Ishikawa (cell line): Measurements from ENCODE around the gene HOXB8.

ENCODE experiments used
- CEBPB ChIP-seq: IDR thresholded peaks from 2 replicates; pipeline ENCODE4 v1.6.1; 2012
- CREB1 ChIP-seq: IDR thresholded peaks from 2 replicates; pipeline ENCODE4 v1.6.1; 2012; ENCODE audit warnings: low read depth
- EGR1 ChIP-seq: IDR thresholded peaks from 2 replicates; pipeline ENCODE4 v1.6.1; 2012
- EP300 ChIP-seq: IDR thresholded peaks from 2 replicates; pipeline ENCODE4 v1.6.1; 2012; ENCODE audit warnings: borderline replicate concordance
- FOXM1 ChIP-seq: IDR thresholded peaks from 2 replicates; pipeline ENCODE4 v1.6.1; 2012; ENCODE audit warnings: low read depth, borderline replicate concordance
- MAX ChIP-seq: IDR thresholded peaks from 2 replicates; pipeline ENCODE4 v1.6.1; 2012
- NFIC ChIP-seq: IDR thresholded peaks from 2 replicates; pipeline ENCODE4 v1.6.1; 2012
- RAD21 ChIP-seq: IDR thresholded peaks from 2 replicates; pipeline ENCODE4 v1.6.1; 2012; ENCODE audit warnings: low read depth
- REST ChIP-seq: IDR thresholded peaks from 2 replicates; pipeline ENCODE4 v1.6.1; 2012; ENCODE audit warnings: low read depth, mild to moderate bottlenecking
- TAF1 ChIP-seq: IDR thresholded peaks from 2 replicates; pipeline ENCODE4 v1.6.1; 2012; ENCODE audit warnings: low read depth, mild to moderate bottlenecking
- TCF12 ChIP-seq: IDR thresholded peaks from 2 replicates; pipeline ENCODE4 v1.6.1; 2012; ENCODE audit warnings: low read depth
- TEAD4 ChIP-seq: IDR thresholded peaks from 2 replicates; pipeline ENCODE4 v1.6.1; 2012
- USF1 ChIP-seq: IDR thresholded peaks from 2 replicates; pipeline ENCODE4 v1.6.1; 2012
- YY1 ChIP-seq: IDR thresholded peaks from 2 replicates; pipeline ENCODE4 v1.6.1; 2012; ENCODE audit warnings: low read depth
- ZBTB7A ChIP-seq: IDR thresholded peaks from 2 replicates; pipeline ENCODE4 v1.6.1; 2012; ENCODE audit warnings: low read depth

The HOXB8 gene

GRCh38 chr17:48597528-48597777 is 17.6 kb downstream of the HOXB8 start:
- TF ChIP-seq RAD21 (no peak), YY1 (no peak), CEBPB (no peak), FOXM1 (no peak), CREB1 (no peak), NFIC (no peak), REST (no peak), TEAD4 (no peak), ZBTB7A (no peak; the same call in 1 of the 2 replicates), USF1 (no peak), TCF12 (no peak), EGR1 (no peak), MAX (no peak), TAF1 (no peak), EP300 (no peak)

DNA sequence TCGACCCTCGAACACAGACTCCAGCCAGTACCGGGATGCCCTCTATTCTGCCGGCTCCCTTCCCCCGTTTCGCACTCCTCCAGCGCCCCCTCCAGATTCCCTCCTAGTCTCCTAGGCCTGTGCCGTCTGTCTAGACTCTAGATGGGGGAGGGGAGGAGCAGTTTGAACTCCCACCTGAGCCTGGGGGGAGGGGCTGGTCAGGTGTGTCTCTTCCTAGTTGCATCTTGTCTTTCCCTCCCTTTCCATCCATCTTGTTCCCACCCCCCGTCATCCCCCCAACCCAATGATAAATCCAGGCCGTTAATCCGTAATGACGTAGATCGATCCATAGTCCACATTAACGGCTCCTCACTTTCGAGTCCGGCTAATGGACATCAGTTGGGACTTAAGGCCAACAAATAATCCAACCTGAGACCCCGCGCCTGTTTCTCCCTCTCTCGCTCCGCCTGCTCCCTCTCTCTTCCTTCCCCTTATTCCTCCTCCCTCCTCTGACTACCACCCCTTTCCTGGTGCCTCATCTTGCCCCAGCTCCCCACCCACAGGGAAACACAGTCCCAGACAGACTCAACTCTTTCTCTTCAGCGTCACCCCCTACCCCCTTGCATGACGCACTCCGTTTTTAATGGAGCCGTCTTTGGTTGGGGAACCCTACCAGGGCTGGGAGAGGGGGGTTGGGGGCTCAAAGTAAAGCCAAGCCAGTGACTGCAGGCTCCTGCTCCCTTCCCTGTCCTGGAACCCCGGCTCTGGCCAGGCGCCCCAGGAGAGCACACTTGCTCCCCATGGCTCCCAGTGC is 18.2 kb downstream of the HOXB8 start:
- TF ChIP-seq RAD21: no peak
- no peak for TF ChIP-seq CEBPB
- no peak for TF ChIP-seq YY1
- TF ChIP-seq USF1: no peak
- TF ChIP-seq FOXM1: no peak
- TF ChIP-seq EGR1: no peak
- no peak for TF ChIP-seq MAX

DNA sequence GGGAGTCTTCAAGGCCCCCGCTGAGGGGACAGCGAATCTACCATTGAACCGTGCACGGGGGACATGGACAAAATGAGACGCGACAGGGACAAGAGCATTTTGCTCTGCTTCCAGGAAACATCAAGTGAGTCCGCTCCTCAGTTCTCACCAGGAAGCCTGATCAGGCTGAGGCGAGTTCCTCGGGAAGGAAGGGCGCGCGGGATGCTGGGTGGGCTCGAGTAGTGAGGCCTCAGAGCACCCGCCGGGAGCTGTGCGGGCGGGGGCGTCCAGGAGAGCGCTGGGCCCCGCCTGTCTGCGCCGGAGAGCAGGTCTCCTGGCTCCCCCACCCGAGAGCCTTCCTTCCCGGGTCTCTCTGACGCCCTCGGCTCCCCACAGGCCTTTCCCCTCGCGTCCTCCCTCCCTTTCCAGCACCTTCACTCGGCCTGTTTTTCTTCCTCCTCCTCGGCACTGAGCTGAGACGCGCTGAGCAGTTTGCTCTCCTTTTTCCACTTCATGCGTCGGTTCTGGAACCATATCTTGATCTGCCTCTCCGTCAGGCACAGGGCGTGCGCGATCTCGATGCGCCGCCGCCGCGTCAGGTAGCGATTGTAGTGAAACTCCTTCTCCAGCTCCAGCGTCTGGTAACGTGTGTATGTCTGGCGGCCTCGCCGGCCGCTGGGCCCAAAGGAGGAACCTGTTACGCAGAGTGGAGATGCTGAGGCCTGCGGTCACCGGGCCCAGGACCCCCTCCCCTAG is 18.9 kb downstream of the HOXB8 start:
- TF ChIP-seq YY1: no peak
- TF ChIP-seq EP300: no peak

DNA sequence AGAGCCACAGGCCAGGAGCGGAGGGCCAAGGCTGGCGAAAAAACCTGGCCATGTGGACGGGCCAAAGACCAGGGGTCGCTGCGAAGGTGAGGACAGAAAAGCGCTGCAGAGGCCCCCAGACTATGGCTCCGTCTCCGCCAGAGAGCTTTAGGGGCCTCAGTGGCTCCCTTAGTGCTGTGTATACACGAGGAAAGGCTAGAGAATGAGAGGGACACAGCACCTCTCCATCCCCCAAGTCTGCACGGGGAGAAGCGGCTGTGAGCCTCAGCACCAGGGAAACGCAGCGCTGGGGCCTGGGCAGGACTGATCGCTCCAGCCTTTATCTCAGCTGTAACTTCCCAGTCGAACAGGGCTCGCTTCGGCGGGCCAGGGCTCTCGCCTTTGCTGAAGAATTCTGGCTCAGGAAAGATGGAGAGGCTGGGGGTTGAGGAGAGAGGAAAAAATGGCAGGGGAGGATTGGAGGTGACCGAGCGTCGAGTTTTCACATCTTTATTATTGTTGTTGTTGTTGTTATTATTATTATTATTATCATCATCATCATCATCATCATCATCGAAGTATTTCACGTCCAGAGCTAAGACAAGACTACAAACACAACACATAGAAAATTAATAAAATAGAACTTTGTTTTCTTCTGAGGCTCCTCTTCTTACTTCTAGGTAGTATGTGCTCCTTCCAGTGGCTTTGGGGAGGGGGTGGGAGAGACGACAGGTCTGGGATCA is 19.7 kb downstream of the HOXB8 start:
- TF ChIP-seq FOXM1: no peak
- TF ChIP-seq RAD21: no peak
- no peak for TF ChIP-seq REST
- TF ChIP-seq EP300: no peak
- TF ChIP-seq NFIC: no peak
- no peak for TF ChIP-seq TCF12
- TF ChIP-seq TAF1: no peak
- TF ChIP-seq ZBTB7A: no peak
- no peak for TF ChIP-seq MAX
- no peak for TF ChIP-seq YY1
- no peak for TF ChIP-seq TEAD4

DNA sequence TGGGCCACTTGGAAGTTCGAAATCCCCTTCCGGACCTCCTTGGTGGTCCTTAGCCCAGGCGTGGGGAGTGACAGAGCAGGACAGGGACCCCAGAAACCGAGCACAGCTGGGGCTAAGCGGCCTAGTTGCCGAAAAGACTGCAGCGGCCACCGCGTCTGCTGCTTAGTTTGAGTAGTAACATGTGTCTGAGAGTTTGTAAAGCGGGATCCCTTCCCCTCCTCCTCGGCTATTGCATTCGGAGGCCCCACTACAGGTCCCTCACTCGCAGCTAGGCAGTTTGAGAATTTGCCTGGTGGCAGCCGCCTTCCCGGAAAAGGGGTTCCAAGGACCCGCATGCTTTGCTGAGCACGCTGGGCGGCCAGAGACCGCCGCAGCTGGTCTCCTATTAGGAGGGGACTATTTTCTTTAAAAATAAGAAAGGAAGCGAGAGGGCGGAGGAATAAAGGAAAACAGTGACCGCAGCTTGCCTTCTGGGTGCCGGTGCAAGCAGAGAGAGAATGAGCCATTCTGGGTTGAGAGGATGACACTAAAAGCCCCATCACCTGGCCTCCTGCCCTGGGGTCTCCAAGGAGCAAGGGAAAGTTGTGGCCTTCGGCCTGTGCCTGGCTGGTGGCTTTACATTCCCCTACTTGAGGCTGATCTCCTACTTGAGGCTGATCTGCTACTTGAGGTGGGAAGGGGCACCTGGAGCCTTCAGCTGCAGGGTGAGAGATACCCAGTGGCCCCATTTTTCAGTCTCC is 20.4 kb downstream of the HOXB8 start:
- TF ChIP-seq FOXM1 (no peak), RAD21 (no peak), NFIC (no peak), TAF1 (no peak), MAX (no peak), TEAD4 (no peak), REST (0 out of 2 replicates have a peak, but pooled peaks have one; percentile 13), EGR1 (no peak)
